Heart right ventricle (tissue), 16 donors: ENCODE measurements around the gene EIF2A. TPM values are rescaled to one million over a fixed set of nuclear protein-coding genes. Genes with fewer than 3 reads are reported as not detected.

ENCODE experiments used
- ATAC-seq, 8 donors: fragments of 200-7000 bp; cut with Tn5 transposase; one replicate each; pipeline ENCODE4 v1.9.1; 2020; ENCODE audit warnings: mild to moderate bottlenecking in 8 of 8, moderate library complexity in 8 of 8, moderate number of reproducible peaks in 1 of 8
- DNase-seq, 2 donors: peaks; one replicate each; pipeline ENCODE4 v3.0.0-alpha.2; 2020
- H3K27ac ChIP-seq, 10 donors: fragments of 200-600 bp; sonication (generic) in 2 of 10; one replicate each; pipeline versions ENCODE4 v1.5.0 to v1.8.0; 2020 to 2022; ENCODE audit warnings: mild to moderate bottlenecking in 3 of 10
- H3K27me3 ChIP-seq, 7 donors: fragments of 200-600 bp; one replicate each; pipeline ENCODE4 v1.8.0; 2021 to 2022; ENCODE audit warnings: mild to moderate bottlenecking in 2 of 7
- H3K36me3 ChIP-seq, 9 donors: fragments of 200-600 bp; sonication (generic) in 1 of 9; one replicate each; pipeline versions ENCODE4 v1.5.0 to v1.8.0; 2020 to 2022; ENCODE audit warnings: mild to moderate bottlenecking in 2 of 9
- H3K4me1 ChIP-seq, 9 donors: fragments of 200-600 bp; sonication (generic) in 1 of 9; one replicate each; pipeline versions ENCODE4 v1.5.0 to v1.8.0; 2020 to 2022; ENCODE audit warnings: mild to moderate bottlenecking in 4 of 9
- H3K4me3 ChIP-seq, 10 donors: fragments of 200-600 bp; sonication (generic) in 2 of 10; one replicate each; pipeline versions ENCODE4 v1.5.0 to v1.8.0; 2020 to 2022; ENCODE audit warnings: mild to moderate bottlenecking in 7 of 10, moderate library complexity in 2 of 10
- H3K9me3 ChIP-seq, 11 donors: fragments of 200-600 bp in 10 of 11; sonication (generic) in 2 of 11; one replicate each; pipeline versions ENCODE4 v1.5.0 to v1.8.0; 2013 to 2022; ENCODE audit warnings: mild to moderate bottlenecking in 2 of 11, control low read depth in 1 of 11, moderate library complexity in 1 of 11
- WGBS, 2 donors: extraction: QIAGEN DNeasy Blood & Tissue Kit; methylation state at CpG; one replicate each; pipeline ENCODE4 v1.1.7; 2013; ENCODE audit warnings: inconsistent platforms in 1 of 2; 5-methylcytosine and 5-hydroxymethylcytosine counted together
- intact Hi-C, 10 donors: fragments of 100-400 bp; cut with DNase I; formaldehyde crosslinking; loops; one replicate each; pipeline versions ENCODE4 v1.11.1 to v1.14.2; 2022
- polyA plus RNA-seq, 2 donors: library from polyadenylated mRNA; stranded (reverse); fragments of 200-250 nt; gene quantifications; one replicate each; pipeline ENCODE4 v1.2.3, GENCODE V29; 2013
- total RNA-seq, 10 donors: library from RNA; stranded (reverse); fragmentation: NEBNext Ultra II Directional in 3 of 10; extraction: Animal tissue kit (Norgen Biotek cat#: 25700) in 3 of 10; gene quantifications; one replicate each; pipeline versions ENCODE4 v1.2.1 to v1.2.4, GENCODE V29; 2021 to 2023
- TF ChIP-seq, protein P1 (sequence below), 9 donors: fragments of 200-600 bp; sonication (generic) in 2 of 9; IDR thresholded peaks; one replicate each; pipeline versions ENCODE4 v1.5.0 to v1.8.0; 2021 to 2022; ENCODE audit warnings: antibody characterized with exemption in 9 of 9, mild to moderate bottlenecking in 5 of 9, moderate library complexity in 1 of 9
- donor health status: Arrhythmogenic right ventricular cardiomyopathy.
- donor health status: ischemic (EF 13 %, LVEDD 7.1; RV severe dilation, severe dysfunction).
- donor health status: healthy with polysubstance abuse.
- donor health status: DM: no; HTN: yes; CAD: no.
- donor health status: DM: no; HTN: no; CAD: no.
- donor health status: ischemic (EF 25% LVEDD 6.9; RV normal size, moderate dysfunction).
- donor health status: ischemic (EF 25% LVEDD 5.7; RV mildly dilated, moderate dysfunction).
- donor health status: healthy.
- donor health status: DM: yes; HTN: yes; CAD: no.
- donor health status: Ischemic cardiomyopathy.
- donor health status: ischemic (EF 35%, LVEDD 5.7; RV mildly dilated, moderate dysfunction).
- donor health status: nonischemic (EF 11% LVEDD 7.7; RV severe dilation, severe dysfunction).
- donor health status: DM: yes; HTN: yes; CAD: no.
- donor health status: PGD.
- donor health status: ischemic (EF 29% LVEDD 5.4; RV normal size, mild dysfunction).
- donor health status: nonischemic (EF 23%, LVEDD 6.1; RV moderate dilation, normal function).

Gene EIF2A
- total and polyA plus RNA-seq, 12 donors: 45.8 to 86.5 (median 75.2) TPM

DNA sequence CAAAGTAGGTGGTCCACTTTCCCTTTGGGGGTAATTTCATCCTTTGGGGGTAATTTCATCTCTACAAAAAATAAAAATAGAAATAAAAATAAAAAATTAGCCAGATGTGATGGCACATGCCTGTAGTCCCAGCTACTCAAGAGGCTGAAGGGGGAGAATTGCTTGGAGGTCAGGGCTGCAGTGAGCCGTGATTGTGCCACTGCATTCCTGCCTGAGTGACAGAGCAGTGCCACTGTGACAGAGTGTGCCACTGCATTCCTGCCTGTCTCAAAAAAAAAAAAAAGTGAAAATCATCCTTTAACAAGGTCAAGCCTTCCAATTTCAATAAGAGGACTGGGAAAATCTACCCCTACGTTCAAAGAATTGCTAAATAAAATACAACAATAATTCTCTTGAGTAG is 23.0 kb upstream of the EIF2A start:
- H3K4me1 ChIP-seq: no peaks in the 10 kb centered on the region
- DNase-seq (no peak), ATAC-seq (peak in 4 of 8 donors; percentile 56 to 66 (median 61))
- TF ChIP-seq, protein P1, sequence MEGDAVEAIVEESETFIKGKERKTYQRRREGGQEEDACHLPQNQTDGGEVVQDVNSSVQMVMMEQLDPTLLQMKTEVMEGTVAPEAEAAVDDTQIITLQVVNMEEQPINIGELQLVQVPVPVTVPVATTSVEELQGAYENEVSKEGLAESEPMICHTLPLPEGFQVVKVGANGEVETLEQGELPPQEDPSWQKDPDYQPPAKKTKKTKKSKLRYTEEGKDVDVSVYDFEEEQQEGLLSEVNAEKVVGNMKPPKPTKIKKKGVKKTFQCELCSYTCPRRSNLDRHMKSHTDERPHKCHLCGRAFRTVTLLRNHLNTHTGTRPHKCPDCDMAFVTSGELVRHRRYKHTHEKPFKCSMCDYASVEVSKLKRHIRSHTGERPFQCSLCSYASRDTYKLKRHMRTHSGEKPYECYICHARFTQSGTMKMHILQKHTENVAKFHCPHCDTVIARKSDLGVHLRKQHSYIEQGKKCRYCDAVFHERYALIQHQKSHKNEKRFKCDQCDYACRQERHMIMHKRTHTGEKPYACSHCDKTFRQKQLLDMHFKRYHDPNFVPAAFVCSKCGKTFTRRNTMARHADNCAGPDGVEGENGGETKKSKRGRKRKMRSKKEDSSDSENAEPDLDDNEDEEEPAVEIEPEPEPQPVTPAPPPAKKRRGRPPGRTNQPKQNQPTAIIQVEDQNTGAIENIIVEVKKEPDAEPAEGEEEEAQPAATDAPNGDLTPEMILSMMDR (IDR thresholded peaks at IDR 0.05): no peak
- no peaks in the 10 kb centered on the region for H3K27me3 ChIP-seq
- no peak overlapping the region for H3K27ac ChIP-seq
- intact Hi-C loops: loop anchor here in 1 of 10 donors (10.0 kb wide), 1 partner anchor 621 kb away; no protein-coding TSS in a partner anchor
- H3K36me3 ChIP-seq: no peaks in the 10 kb centered on the region
- no peaks in the 10 kb centered on the region for H3K9me3 ChIP-seq
- 58 to 59% methylated on average over 2 of the region's 2 CpGs for WGBS, 2 donors
- no peak overlapping the region for H3K4me3 ChIP-seq

DNA sequence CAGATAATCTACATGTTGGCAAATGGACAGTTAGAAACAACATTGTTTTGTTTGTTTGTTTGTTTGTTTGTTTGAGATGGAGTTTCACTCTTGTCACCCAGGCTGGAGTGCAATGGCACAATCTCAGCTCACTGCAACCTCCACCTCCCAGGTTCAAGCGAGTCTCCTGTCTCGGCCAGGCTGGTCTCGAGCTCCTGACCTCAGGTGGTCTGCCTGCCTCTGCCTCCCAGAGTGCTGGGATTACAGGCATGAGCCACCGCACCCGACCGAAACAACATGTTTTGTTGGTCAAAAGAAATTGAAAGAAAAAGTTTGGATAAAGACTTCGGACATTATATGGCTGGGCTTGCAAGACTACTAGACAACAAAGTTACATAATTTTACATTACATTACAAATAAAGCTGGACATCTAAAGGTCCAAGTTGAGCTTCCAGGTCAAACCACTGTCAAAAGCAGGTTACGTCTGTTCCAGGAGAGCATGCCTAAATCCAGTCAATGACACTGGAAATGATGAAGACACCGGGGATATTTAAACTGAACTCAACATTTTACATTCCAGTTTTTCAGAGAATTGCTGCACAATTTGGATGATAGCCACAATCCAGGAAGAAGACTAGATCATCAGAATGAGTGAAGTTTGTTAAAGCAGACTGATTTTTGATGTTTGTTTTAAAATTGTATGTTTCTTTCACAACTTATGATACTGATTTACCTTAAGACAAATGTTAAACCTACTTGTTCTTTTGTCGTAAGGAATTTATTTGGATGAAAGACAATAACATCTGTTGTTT is 18.9 kb upstream of the EIF2A start:
- Histone ChIP-seq H3K9me3 (no peaks in the 10 kb centered on the region), H3K4me1 (no peaks in the 10 kb centered on the region), H3K27me3 (no peaks in the 10 kb centered on the region), H3K27ac (no peak overlapping the region), H3K4me3 (no peak overlapping the region), H3K36me3 (no peaks in the 10 kb centered on the region)
- ATAC-seq: no peak
- intact Hi-C loops: loop anchor here in 2 of 10 donors (5.0 to 10.0 kb wide), 2 partner anchors 617 to 620 kb away; no protein-coding TSS in a partner anchor
- 63 to 67% methylated on average over 10 of the region's 10 CpGs for WGBS, 2 donors
- TF ChIP-seq, protein P1 (IDR thresholded peaks at IDR 0.05): no peak
- DNase-seq: no peak

DNA sequence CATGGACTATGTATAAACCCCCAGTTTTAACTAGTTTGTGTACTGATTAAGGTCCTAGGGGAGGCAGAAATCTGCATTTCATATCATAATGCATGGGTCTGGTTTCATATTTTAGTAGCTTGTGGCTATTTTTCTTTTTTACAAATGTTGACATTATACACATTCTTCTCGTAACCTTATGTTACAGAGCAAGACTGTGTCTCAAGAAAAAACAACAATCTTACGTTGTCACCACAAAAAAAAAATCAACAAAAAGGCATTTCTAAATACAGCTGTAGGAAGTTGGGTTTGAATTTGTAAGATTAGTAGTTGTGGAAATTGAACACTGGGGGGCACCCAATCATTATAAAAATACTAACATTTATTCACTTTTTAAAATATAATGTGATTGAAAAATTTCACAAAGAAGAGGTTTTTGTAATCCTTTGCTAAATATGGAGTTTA is 18.2 kb upstream of the EIF2A start:
- H3K4me1 ChIP-seq: no peaks in the 10 kb centered on the region
- no peak for ATAC-seq
- no peaks in the 10 kb centered on the region for H3K9me3 ChIP-seq
- intact Hi-C loops: loop anchor here in 2 of 10 donors (5.0 to 10.0 kb wide), 2 partner anchors 616 to 619 kb away; no protein-coding TSS in a partner anchor
- no peaks in the 10 kb centered on the region for H3K36me3 ChIP-seq
- H3K4me3 ChIP-seq: no peak overlapping the region
- no peak for DNase-seq
- 31 to 35% methylated on average over 2 of the region's 2 CpGs for WGBS, 2 donors
- no peaks in the 10 kb centered on the region for H3K27me3 ChIP-seq
- TF ChIP-seq, protein P1 (IDR thresholded peaks at IDR 0.05): peak in 8 of 9 donors; percentile 6 to 52 (median 41)
- no peak overlapping the region for H3K27ac ChIP-seq

DNA sequence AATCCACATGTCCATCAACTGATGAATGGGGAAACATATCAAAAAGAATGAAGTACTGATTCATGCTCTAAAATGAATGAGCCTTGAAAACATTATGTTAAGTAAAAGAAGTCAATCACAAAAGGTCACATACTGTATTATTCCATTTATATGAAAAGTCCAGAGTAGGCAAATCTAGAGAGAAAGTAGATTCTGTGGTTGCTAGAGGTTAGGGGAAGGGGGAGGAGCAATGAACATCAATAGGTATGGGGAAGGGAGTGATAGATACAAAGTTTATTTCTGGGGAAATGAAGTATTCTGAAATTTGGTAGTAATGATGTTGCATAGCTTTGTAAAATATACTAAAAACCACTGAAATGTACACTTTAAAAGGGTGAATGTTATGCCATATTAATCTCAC is 14.8 kb upstream of the EIF2A start:
- H3K36me3 ChIP-seq: no peaks in the 10 kb centered on the region
- no peak overlapping the region for H3K27ac ChIP-seq
- TF ChIP-seq, protein P1 (IDR thresholded peaks at IDR 0.05): no peak
- no peak overlapping the region for H3K4me3 ChIP-seq
- no peaks in the 10 kb centered on the region for H3K27me3 ChIP-seq
- intact Hi-C loops: no loop called here
- ATAC-seq (no peak), DNase-seq (no peak)
- no peaks in the 10 kb centered on the region for H3K9me3 ChIP-seq
- no peaks in the 10 kb centered on the region for H3K4me1 ChIP-seq
